ENCODE results near the gene EPB41L1. TPM values are rescaled to one million over a fixed set of nuclear protein-coding genes. Genes with fewer than 3 reads are reported as not detected.

EPB41L1 gene
- total RNA-seq, 2 donors from 2014 or later: 17.5 to 18.1 TPM

- Histone ChIP-seq H3K4me1 (no peaks in the 10 kb centered on the region), H3K36me3 (peaks cover 6% of the 10 kb centered on the region), H3K27me3 (no peaks in the 10 kb centered on the region), H3K9me3 (no peaks in the 10 kb centered on the region), H3K4me3 (no peak overlapping the region), H3K27ac (no peak overlapping the region)
- no peak for DNase-seq (ENCODE audit: low spot score)
- no peak for TF ChIP-seq CTCF (IDR thresholded peaks at IDR 0.05)
These were observed 21.0 kb downstream of the EPB41L1 start for GRCh38 chr20:36175475-36175995.

- Histone ChIP-seq H3K27me3 (no peaks in the 10 kb centered on the region), H3K4me3 (no peak overlapping the region), H3K9me3 (no peaks in the 10 kb centered on the region), H3K27ac (no peak overlapping the region), H3K4me1 (no peaks in the 10 kb centered on the region), H3K36me3 (peaks cover 6% of the 10 kb centered on the region)
- no peak for DNase-seq (ENCODE audit: low spot score)
- TF ChIP-seq CTCF (IDR thresholded peaks at IDR 0.05): no peak
These were observed 23.2 kb downstream of the EPB41L1 start for GRCh38 chr20:36177716-36178115.

GRCh38 chr20:36179170-36179945 lies 24.8 kb downstream of the EPB41L1 start:
- no peaks in the 10 kb centered on the region for H3K27me3 ChIP-seq
- peaks cover 6% of the 10 kb centered on the region for H3K36me3 ChIP-seq
- no peaks in the 10 kb centered on the region for H3K4me1 ChIP-seq
- no peak overlapping the region for H3K4me3 ChIP-seq
- H3K27ac ChIP-seq: no peak overlapping the region
- no peaks in the 10 kb centered on the region for H3K9me3 ChIP-seq
- no peak for DNase-seq (ENCODE audit: low spot score)
- TF ChIP-seq CTCF (IDR thresholded peaks at IDR 0.05): no peak

- Histone ChIP-seq H3K27me3 (no peaks in the 10 kb centered on the region), H3K9me3 (no peaks in the 10 kb centered on the region), H3K27ac (no peak overlapping the region), H3K4me1 (no peaks in the 10 kb centered on the region), H3K36me3 (peaks cover 10% of the 10 kb centered on the region), H3K4me3 (no peak overlapping the region)
- no peak for DNase-seq (ENCODE audit: low spot score)
- no peak for TF ChIP-seq CTCF (IDR thresholded peaks at IDR 0.05)
These were observed 25.8 kb downstream of the EPB41L1 start for GRCh38 chr20:36180323-36180722.

GRCh38 chr20:36181934-36182603 lies 27.5 kb downstream of the EPB41L1 start:
- DNase-seq (ENCODE audit: low spot score): no peak
- Histone ChIP-seq H3K9me3 (no peaks in the 10 kb centered on the region), H3K4me3 (no peak overlapping the region), H3K27ac (no peak overlapping the region), H3K27me3 (no peaks in the 10 kb centered on the region), H3K4me1 (no peaks in the 10 kb centered on the region), H3K36me3 (peaks cover 7% of the 10 kb centered on the region)
- TF ChIP-seq CTCF (IDR thresholded peaks at IDR 0.05): no peak
